ENCODE results near the gene KNDC1. TPM values are rescaled to one million over a fixed set of nuclear protein-coding genes. Genes with fewer than 3 reads are reported as not detected.

Gene KNDC1
- polyA plus RNA-seq, 1 experiment = 1.0 TPM

DNA sequence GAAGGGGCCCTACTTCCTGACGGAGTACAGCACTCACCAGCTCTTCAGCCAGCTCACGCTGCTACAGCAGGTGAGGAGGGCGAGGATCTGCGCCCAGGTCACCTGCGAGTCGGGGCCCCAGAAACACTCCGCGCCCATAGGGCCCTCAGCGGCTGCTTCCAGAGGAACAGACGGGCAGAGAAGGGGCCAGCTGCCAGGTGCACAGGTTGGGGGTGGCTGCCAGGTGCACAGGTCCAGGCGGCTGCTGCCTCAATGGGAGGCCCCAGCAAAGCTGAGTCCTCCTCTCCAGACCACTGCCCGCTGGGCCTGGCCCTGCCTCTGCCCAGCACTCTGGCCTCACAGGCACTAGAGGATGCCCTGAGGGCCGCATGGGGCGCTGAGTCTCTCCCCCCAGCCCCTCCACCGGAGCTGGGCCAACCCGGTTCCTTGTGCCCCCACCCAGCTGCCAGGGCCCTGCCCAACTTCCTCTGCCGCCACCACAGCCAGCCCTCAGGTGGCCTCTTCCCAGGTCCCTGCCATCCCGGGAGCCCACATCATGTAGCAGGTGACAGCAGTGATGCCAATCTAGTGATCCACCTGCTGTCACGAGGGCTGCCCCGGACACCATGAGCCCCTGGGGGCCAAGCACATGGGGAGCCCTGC is 53.0 kb downstream of the KNDC1 start:
- TF ChIP-seq, protein P1, sequence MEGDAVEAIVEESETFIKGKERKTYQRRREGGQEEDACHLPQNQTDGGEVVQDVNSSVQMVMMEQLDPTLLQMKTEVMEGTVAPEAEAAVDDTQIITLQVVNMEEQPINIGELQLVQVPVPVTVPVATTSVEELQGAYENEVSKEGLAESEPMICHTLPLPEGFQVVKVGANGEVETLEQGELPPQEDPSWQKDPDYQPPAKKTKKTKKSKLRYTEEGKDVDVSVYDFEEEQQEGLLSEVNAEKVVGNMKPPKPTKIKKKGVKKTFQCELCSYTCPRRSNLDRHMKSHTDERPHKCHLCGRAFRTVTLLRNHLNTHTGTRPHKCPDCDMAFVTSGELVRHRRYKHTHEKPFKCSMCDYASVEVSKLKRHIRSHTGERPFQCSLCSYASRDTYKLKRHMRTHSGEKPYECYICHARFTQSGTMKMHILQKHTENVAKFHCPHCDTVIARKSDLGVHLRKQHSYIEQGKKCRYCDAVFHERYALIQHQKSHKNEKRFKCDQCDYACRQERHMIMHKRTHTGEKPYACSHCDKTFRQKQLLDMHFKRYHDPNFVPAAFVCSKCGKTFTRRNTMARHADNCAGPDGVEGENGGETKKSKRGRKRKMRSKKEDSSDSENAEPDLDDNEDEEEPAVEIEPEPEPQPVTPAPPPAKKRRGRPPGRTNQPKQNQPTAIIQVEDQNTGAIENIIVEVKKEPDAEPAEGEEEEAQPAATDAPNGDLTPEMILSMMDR (IDR thresholded peaks at IDR 0.05; ENCODE audit: insufficient read depth, low read depth, low read length) = no peak
- POLR2A ChIA-PET = no interaction called here
- H3K27me3 ChIP-seq (ENCODE audit: control insufficient read depth, insufficient read depth, low read length) = no peaks in the 10 kb centered on the region
- no peak overlapping the region for H3K4me3 ChIP-seq (ENCODE audit: low read depth, low read length)
- DNase-seq (ENCODE audit: low read depth) = no peak
- CTCF ChIA-PET = no interaction called here
- no peaks in the 10 kb centered on the region for H3K36me3 ChIP-seq (ENCODE audit: control insufficient read depth, insufficient read depth, low read length)

DNA sequence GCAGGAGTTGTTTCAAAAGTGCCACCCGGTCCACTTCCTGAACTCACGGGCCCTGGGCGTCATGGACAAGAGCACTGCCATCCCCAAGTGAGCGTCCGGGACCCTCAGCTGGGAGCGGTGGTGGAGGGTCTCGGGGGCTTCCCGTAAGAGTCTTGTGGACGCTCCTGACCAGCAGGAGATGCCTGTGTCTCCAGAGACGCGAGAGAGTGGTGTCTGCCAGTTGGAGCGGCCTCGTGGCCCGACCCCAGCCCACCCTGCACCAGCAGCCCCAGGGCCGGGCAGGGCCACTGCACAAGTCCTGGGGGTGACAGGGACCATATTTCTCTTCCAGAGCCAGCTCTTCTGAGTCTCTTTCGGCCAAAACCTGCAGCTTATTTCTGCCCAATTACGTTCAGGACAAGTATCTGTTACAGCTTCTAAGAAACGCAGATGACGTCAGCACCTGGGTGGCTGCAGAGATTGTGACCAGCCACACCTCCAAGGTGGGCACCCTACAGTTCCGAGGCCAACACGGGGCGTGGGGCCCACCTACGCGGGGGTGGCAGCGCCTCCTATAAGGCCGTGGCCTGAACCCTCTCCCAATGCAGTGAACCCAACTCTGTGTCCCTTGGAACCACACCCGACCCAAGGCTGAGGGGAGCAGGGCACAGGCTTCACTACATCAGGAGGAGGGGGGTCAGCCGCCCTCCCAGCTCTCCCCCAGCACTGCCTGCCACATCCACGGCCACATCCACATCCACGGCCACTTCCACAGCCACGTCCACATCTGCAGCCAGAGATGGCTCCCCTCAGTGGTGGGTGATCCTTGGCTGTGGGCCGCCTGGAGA is 53.8 kb downstream of the KNDC1 start:
- Histone ChIP-seq H3K4me3 (ENCODE audit: low read depth, low read length) (no peak overlapping the region), H3K36me3 (ENCODE audit: control insufficient read depth, insufficient read depth, low read length) (no peaks in the 10 kb centered on the region), H3K27me3 (ENCODE audit: control insufficient read depth, insufficient read depth, low read length) (no peaks in the 10 kb centered on the region)
- TF ChIP-seq, protein P1 (IDR thresholded peaks at IDR 0.05; ENCODE audit: insufficient read depth, low read depth, low read length) = no peak
- ChIA-PET POLR2A (interaction anchor here (0.6 kb wide), 1 partner anchor 111 kb away, joined by 6 read pairs; no protein-coding TSS in a partner anchor), CTCF (no interaction called here)
- DNase-seq (ENCODE audit: low read depth) = no peak

DNA sequence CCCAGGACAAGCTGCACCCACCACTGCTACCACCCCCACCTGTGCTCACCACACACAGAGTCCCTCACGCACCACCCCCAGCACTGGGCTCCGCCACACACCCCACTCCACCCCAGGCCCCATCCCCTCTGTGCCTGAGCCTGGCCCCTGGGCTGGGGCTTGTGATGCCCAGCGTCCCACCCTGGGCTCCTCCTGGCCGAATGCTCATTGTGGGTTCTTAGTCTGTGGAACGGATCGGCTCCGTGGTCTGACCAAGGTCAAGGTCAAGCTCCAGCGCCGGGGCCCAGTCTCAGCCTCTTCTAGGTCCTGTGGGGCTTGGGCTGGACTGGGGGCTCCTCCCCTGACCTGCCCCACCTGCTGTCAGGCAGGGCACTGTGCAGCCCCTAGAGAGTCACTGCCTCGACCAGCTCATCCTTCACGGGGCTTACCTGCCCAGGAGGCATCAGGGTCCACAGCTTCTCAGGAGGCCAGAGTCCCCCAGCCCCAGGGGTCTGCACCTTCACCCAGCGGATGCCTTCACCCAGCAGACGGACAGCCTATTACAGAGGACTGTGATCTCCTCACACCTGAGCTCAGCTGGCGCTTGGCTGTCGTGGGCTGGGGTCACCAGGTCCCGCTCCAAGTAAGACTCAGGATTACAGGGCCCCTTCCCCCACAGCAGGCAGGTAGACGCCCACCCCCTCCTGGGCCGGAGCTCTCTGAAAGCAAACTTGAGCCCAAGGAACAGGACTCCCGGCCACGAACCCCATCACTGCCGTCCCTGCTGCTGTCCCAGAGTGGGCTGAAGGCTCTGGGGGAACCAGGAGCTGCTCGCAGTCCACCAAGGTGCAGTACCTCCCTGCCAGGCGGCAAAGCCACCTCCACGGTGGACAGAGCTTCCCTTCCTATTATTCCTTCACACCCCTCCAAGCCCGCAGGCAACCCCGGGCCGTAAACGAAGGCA is 54.7 kb downstream of the KNDC1 start:
- CTCF ChIA-PET = no interaction called here
- no peak for DNase-seq (ENCODE audit: low read depth)
- TF ChIP-seq, protein P1 (IDR thresholded peaks at IDR 0.05; ENCODE audit: insufficient read depth, low read depth, low read length) = no peak
- Histone ChIP-seq H3K4me3 (ENCODE audit: low read depth, low read length) (no peak overlapping the region), H3K27me3 (ENCODE audit: control insufficient read depth, insufficient read depth, low read length) (no peaks in the 10 kb centered on the region), H3K36me3 (ENCODE audit: control insufficient read depth, insufficient read depth, low read length) (no peaks in the 10 kb centered on the region)
- POLR2A ChIA-PET = interaction anchor here (0.6 kb wide), 1 partner anchor 110 kb away, joined by 6 read pairs; no protein-coding TSS in a partner anchor

DNA sequence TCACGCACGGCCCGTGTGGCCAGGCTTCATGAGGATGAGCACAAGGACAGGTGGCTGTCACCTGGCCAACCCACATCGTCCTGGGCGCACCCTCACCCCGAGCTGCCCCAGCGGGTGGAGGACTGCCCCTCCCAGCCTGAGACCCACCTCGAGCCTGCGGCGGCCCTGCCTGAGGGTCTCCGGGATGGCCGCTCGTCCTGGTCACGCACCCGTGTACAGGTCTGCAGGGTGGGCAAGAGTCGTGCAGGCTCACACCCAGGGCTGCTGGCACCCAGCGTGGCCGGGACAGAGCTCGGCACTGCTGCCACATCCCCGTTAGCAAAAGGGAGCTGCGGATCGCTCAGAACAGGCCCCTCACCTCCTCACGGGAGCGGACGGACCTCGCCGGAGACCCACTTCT is 55.6 kb downstream of the KNDC1 start:
- CTCF ChIA-PET = no interaction called here

More for the DNA sequence above, 55.6 kb downstream of the KNDC1 start:
- Histone ChIP-seq H3K4me3 (ENCODE audit: low read depth, low read length) (no peak overlapping the region), H3K36me3 (ENCODE audit: control insufficient read depth, insufficient read depth, low read length) (no peaks in the 10 kb centered on the region), H3K27me3 (ENCODE audit: control insufficient read depth, insufficient read depth, low read length) (no peaks in the 10 kb centered on the region)
- no peak for DNase-seq (ENCODE audit: low read depth)
- TF ChIP-seq, protein P1 (IDR thresholded peaks at IDR 0.05; ENCODE audit: insufficient read depth, low read depth, low read length) = no peak
- POLR2A ChIA-PET = no interaction called here
